ENCODE results near the gene ATP5IF1. TPM values are rescaled to one million over a fixed set of nuclear protein-coding genes. Genes with fewer than 3 reads are reported as not detected.

ATP5IF1 gene
- total RNA-seq, 2 experiments from 2014 or later, result 321 to 410 TPM

DNA sequence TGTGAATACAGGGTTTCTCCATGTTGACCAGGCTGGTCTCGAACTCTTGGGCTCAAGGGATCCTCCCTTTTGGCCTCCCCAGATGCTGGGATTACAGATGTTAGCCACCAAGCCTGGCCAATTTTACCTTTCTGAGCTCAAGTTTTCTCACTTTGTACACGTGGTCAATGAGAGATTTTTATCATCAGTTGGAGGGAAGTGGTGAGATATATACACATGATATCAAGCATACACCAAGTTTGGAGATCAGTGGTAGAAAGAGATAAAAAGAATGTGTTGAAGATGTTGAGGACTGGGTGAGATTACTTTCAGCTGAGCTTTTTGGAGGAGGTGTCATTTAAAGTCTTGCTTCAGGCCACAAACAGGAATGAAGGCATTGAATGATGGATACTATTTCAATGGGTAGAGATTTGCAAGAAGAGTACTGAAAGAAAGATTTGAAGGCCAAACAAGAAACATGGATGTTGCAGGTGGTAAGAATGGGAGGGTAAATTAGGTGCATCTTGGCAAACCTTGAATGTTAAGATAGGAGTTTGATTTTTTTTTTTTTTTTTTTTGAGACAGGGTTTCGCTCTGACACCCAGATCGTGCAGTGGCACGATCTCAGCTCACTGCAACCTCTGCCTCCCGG, 20.4 kb downstream of the ATP5IF1 start:
- POLR2A ChIA-PET, result interaction anchor here (0.6 to 1.3 kb wide), 5 partner anchors 8 to 818 kb away, joined by 3 to 5 read pairs (median 3); no protein-coding TSS in a partner anchor
- H3K4me3 ChIP-seq (ENCODE audit: low read depth, low read length, poor library complexity, severe bottlenecking), result no peak overlapping the region
- H3K9me2 ChIP-seq (ENCODE audit: insufficient read depth, low read length), result no peaks in the 10 kb centered on the region
- no peak for TF ChIP-seq EZH2phosphoT487 (IDR thresholded peaks at IDR 0.05; ENCODE audit: borderline replicate concordance, low read depth, low read length)
- TF ChIP-seq, protein P1, sequence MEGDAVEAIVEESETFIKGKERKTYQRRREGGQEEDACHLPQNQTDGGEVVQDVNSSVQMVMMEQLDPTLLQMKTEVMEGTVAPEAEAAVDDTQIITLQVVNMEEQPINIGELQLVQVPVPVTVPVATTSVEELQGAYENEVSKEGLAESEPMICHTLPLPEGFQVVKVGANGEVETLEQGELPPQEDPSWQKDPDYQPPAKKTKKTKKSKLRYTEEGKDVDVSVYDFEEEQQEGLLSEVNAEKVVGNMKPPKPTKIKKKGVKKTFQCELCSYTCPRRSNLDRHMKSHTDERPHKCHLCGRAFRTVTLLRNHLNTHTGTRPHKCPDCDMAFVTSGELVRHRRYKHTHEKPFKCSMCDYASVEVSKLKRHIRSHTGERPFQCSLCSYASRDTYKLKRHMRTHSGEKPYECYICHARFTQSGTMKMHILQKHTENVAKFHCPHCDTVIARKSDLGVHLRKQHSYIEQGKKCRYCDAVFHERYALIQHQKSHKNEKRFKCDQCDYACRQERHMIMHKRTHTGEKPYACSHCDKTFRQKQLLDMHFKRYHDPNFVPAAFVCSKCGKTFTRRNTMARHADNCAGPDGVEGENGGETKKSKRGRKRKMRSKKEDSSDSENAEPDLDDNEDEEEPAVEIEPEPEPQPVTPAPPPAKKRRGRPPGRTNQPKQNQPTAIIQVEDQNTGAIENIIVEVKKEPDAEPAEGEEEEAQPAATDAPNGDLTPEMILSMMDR (conservative IDR thresholded peaks at IDR 0.05; ENCODE audit: low read length), result no peak
- peaks cover 13% of the 10 kb centered on the region for H3K79me2 ChIP-seq (ENCODE audit: insufficient read depth, low read depth, low read length)
- H3K9me3 ChIP-seq (ENCODE audit: low read length), result no peaks in the 10 kb centered on the region
- H3K27ac ChIP-seq (ENCODE audit: low read depth, low read length, poor library complexity, severe bottlenecking), result no peak overlapping the region
- no peak for DNase-seq (ENCODE audit: low spot score)
- no peaks in the 10 kb centered on the region for H3K36me3 ChIP-seq (ENCODE audit: insufficient read depth, low read length)
- no peak overlapping the region for H3K4me2 ChIP-seq (ENCODE audit: low read length)
- H2AFZ ChIP-seq (ENCODE audit: low read length), result 0 out of 2 replicates have a peak overlapping the region, but pooled peaks have one; percentile 8
- intact Hi-C loops (cut with micrococcal nuclease; ENCODE audit: unreplicated experiment), result no loop called here
- BruUV-seq (replicated peaks), result no TSS peak
- H4K20me1 ChIP-seq (ENCODE audit: insufficient read depth, low read length), result 0 out of 2 replicates have a peak, but pooled peaks cover 4% of the 10 kb centered on the region
- peaks cover 18% of the 10 kb centered on the region for H3K4me1 ChIP-seq (ENCODE audit: insufficient read depth, low read length, poor library complexity, severe bottlenecking)
- CTCF ChIA-PET (ENCODE audit: unreplicated experiment), result no interaction called here

DNA sequence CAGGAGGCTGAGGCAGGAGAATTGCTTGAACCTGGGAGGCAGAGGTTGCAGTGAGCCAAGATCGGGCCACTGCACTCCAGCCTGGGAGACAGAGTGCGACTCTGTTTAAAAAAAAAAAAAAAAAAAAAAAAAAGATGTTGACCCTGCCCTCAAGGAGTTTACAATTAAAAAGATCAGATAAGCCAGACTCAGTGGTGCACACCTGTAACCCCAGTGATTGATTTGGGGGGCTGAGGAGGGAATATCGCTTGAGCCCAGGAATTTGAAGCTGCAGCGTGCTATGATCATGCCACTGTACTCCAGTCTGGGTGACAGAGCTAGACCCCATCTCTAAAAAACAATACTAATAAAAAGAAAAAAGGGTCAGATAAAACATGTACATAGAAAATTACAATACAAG, 21.8 kb downstream of the ATP5IF1 start:
- TF ChIP-seq, protein P1 (conservative IDR thresholded peaks at IDR 0.05; ENCODE audit: low read length), result no peak
- TF ChIP-seq EZH2phosphoT487 (IDR thresholded peaks at IDR 0.05; ENCODE audit: borderline replicate concordance, low read depth, low read length), result no peak
- no TSS peak for BruUV-seq (replicated peaks)
- Histone ChIP-seq H3K9me2 (ENCODE audit: insufficient read depth, low read length) (no peaks in the 10 kb centered on the region), H2AFZ (ENCODE audit: low read length) (no peak overlapping the region), H3K4me1 (ENCODE audit: insufficient read depth, low read length, poor library complexity, severe bottlenecking) (peaks cover 24% of the 10 kb centered on the region), H3K9me3 (ENCODE audit: low read length) (no peaks in the 10 kb centered on the region), H4K20me1 (ENCODE audit: insufficient read depth, low read length) (0 out of 2 replicates have a peak, but pooled peaks cover 4% of the 10 kb centered on the region), H3K36me3 (ENCODE audit: insufficient read depth, low read length) (no peaks in the 10 kb centered on the region), H3K27ac (ENCODE audit: low read depth, low read length, poor library complexity, severe bottlenecking) (no peak overlapping the region), H3K79me2 (ENCODE audit: insufficient read depth, low read depth, low read length) (peaks cover 20% of the 10 kb centered on the region), H3K4me3 (ENCODE audit: low read depth, low read length, poor library complexity, severe bottlenecking) (no peak overlapping the region), H3K4me2 (ENCODE audit: low read length) (no peak overlapping the region)
- ChIA-PET CTCF (ENCODE audit: unreplicated experiment) (no interaction called here), POLR2A (interaction anchor here (0.6 to 3.1 kb wide), 10 partner anchors 8 to 85 kb away, joined by 3 to 36 read pairs (median 4); partner anchors contain the start of genes ATP5IF1 and MED18)
- DNase-seq (ENCODE audit: low spot score), result no peak
- intact Hi-C loops (cut with micrococcal nuclease; ENCODE audit: unreplicated experiment), result no loop called here
